ENCODE results near the gene C4orf50. TPM values are rescaled to one million over a fixed set of nuclear protein-coding genes. Genes with fewer than 3 reads are reported as not detected.

C4orf50 gene
- total and polyA plus RNA-seq, 2 of the 8 experiments (the other 6 are each of a cell fraction or from before 2014, with no cell fraction given): 0.08 to 0.22 TPM

DNA sequence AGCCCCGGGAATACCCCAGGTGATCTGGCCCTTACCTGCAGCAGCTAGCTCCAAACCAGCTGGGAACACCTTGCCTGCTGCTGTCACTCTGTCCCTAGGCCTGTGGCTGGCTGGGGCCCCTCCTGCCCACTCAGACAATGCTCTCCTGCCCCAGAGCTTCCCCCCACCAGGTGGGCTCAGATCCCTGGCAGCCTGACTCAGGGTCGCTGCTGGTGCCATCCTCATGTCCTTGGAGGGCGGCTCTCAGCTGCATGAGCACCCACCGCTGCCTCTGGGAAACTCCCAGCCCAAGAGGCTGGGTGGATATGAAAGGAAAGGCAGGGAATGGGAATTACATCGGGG, 15.8 kb downstream of the C4orf50 start (continued):
- TF ChIP-seq, protein P1, sequence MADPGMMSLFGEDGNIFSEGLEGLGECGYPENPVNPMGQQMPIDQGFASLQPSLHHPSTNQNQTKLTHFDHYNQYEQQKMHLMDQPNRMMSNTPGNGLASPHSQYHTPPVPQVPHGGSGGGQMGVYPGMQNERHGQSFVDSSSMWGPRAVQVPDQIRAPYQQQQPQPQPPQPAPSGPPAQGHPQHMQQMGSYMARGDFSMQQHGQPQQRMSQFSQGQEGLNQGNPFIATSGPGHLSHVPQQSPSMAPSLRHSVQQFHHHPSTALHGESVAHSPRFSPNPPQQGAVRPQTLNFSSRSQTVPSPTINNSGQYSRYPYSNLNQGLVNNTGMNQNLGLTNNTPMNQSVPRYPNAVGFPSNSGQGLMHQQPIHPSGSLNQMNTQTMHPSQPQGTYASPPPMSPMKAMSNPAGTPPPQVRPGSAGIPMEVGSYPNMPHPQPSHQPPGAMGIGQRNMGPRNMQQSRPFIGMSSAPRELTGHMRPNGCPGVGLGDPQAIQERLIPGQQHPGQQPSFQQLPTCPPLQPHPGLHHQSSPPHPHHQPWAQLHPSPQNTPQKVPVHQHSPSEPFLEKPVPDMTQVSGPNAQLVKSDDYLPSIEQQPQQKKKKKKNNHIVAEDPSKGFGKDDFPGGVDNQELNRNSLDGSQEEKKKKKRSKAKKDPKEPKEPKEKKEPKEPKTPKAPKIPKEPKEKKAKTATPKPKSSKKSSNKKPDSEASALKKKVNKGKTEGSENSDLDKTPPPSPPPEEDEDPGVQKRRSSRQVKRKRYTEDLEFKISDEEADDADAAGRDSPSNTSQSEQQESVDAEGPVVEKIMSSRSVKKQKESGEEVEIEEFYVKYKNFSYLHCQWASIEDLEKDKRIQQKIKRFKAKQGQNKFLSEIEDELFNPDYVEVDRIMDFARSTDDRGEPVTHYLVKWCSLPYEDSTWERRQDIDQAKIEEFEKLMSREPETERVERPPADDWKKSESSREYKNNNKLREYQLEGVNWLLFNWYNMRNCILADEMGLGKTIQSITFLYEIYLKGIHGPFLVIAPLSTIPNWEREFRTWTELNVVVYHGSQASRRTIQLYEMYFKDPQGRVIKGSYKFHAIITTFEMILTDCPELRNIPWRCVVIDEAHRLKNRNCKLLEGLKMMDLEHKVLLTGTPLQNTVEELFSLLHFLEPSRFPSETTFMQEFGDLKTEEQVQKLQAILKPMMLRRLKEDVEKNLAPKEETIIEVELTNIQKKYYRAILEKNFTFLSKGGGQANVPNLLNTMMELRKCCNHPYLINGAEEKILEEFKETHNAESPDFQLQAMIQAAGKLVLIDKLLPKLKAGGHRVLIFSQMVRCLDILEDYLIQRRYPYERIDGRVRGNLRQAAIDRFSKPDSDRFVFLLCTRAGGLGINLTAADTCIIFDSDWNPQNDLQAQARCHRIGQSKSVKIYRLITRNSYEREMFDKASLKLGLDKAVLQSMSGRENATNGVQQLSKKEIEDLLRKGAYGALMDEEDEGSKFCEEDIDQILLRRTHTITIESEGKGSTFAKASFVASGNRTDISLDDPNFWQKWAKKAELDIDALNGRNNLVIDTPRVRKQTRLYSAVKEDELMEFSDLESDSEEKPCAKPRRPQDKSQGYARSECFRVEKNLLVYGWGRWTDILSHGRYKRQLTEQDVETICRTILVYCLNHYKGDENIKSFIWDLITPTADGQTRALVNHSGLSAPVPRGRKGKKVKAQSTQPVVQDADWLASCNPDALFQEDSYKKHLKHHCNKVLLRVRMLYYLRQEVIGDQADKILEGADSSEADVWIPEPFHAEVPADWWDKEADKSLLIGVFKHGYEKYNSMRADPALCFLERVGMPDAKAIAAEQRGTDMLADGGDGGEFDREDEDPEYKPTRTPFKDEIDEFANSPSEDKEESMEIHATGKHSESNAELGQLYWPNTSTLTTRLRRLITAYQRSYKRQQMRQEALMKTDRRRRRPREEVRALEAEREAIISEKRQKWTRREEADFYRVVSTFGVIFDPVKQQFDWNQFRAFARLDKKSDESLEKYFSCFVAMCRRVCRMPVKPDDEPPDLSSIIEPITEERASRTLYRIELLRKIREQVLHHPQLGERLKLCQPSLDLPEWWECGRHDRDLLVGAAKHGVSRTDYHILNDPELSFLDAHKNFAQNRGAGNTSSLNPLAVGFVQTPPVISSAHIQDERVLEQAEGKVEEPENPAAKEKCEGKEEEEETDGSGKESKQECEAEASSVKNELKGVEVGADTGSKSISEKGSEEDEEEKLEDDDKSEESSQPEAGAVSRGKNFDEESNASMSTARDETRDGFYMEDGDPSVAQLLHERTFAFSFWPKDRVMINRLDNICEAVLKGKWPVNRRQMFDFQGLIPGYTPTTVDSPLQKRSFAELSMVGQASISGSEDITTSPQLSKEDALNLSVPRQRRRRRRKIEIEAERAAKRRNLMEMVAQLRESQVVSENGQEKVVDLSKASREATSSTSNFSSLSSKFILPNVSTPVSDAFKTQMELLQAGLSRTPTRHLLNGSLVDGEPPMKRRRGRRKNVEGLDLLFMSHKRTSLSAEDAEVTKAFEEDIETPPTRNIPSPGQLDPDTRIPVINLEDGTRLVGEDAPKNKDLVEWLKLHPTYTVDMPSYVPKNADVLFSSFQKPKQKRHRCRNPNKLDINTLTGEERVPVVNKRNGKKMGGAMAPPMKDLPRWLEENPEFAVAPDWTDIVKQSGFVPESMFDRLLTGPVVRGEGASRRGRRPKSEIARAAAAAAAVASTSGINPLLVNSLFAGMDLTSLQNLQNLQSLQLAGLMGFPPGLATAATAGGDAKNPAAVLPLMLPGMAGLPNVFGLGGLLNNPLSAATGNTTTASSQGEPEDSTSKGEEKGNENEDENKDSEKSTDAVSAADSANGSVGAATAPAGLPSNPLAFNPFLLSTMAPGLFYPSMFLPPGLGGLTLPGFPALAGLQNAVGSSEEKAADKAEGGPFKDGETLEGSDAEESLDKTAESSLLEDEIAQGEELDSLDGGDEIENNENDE (IDR thresholded peaks at IDR 0.05; ENCODE audit: insufficient replicate concordance, low read length): no peak
- no peak for TF ChIP-seq CTBP2 (IDR thresholded peaks at IDR 0.05; ENCODE audit: borderline replicate concordance, insufficient read depth, insufficient read length, low read length)
- no peak for TF ChIP-seq YY1 (IDR thresholded peaks at IDR 0.05; ENCODE audit: low read depth, low read length)

Data from H1 (cell line).